Vagina (tissue), 2 donors: ENCODE data around the gene MYB.

Experiments used
- CTCF ChIP-seq, 3 experiments: fragments of 450-650 bp in 2 of 3; fragments of 200-600 bp in 1 of 3; sonication (generic) in 1 of 3; IDR thresholded peaks; one replicate each; pipeline ENCODE4 v1.5.1; 2017 to 2019; ENCODE audit warnings: antibody characterized with exemption in 3 of 3, mild to moderate bottlenecking in 2 of 3, moderate library complexity in 2 of 3
- POLR2AphosphoS5 ChIP-seq, 2 donors: sonication (generic); formaldehyde crosslinking; IDR thresholded peaks; one replicate each; pipeline ENCODE4 v1.9.0; 2017; ENCODE audit warnings: antibody characterized with exemption in 2 of 2, mild to moderate bottlenecking in 2 of 2, low read depth in 1 of 2; ENCODE audit not compliant: insufficient read depth in 1 of 2

- TF ChIP-seq CTCF (IDR thresholded peaks at IDR 0.05) (peak; percentile 17 to 36 (median 22)), POLR2AphosphoS5 (IDR thresholded peaks at IDR 0.05; ENCODE audit: insufficient read depth in 1 of 2, low read depth in 1 of 2) (no peak)
These were observed 35.9 kb upstream of the MYB start for GRCh38 chr6:135145063-135145800.
